Gastroesophageal sphincter (tissue), 4 donors: ENCODE data around the gene NAA80. TPM values are rescaled to one million over a fixed set of nuclear protein-coding genes. Genes with fewer than 3 reads are reported as not detected.
A peak's percentile ranks its signal among the peaks of the same experiment; 100 is the strongest.

Experiments
- ATAC-seq: fragments of 150-250 bp; one replicate; pipeline ENCODE4 v1.9.1; 2016; ENCODE audit warnings: mild to moderate bottlenecking, moderate library complexity
- H3K27ac ChIP-seq, 4 donors: fragments of 200-600 bp; sonication (generic) in 3 of 4; 1 replicate in 3 of 4; 2 replicates in 1 of 4; pipeline ENCODE4 v1.5.1; 2016 to 2019
- H3K27me3 ChIP-seq: fragments of 200-600 bp; sonication (generic); one replicate; pipeline ENCODE4 v1.5.1; 2019
- H3K36me3 ChIP-seq, 2 donors: fragments of 200-600 bp; sonication (generic); one replicate each; pipeline ENCODE4 v1.5.1; 2019; ENCODE audit warnings: control low read depth in 1 of 2
- H3K4me1 ChIP-seq, 3 donors: fragments of 200-600 bp; sonication (generic); 1 replicate in 2 of 3; 2 replicates in 1 of 3; pipeline ENCODE4 v1.5.1; 2016 to 2019; ENCODE audit warnings: control low read depth in 2 of 3
- H3K4me3 ChIP-seq, 2 donors: fragments of 200-600 bp; sonication (generic); one replicate each; pipeline ENCODE4 v1.5.1; 2019; ENCODE audit warnings: mild to moderate bottlenecking in 1 of 2, moderate library complexity in 1 of 2
- H3K9me3 ChIP-seq, 3 donors: fragments of 200-600 bp; sonication (generic); one replicate each; pipeline ENCODE4 v1.5.1; 2017 to 2019; ENCODE audit warnings: control low read depth in 2 of 3
- EP300 ChIP-seq: sonication (generic); formaldehyde crosslinking; IDR thresholded peaks from one replicate; pipeline ENCODE4 v1.6.1; 2017; ENCODE audit warnings: antibody characterized with exemption, mild to moderate bottlenecking
- POLR2A ChIP-seq, 2 donors: fragments of 450-650 bp; IDR thresholded peaks; one replicate each; pipeline ENCODE4 v1.6.1; 2017; ENCODE audit warnings: antibody characterized with exemption in 2 of 2, mild to moderate bottlenecking in 2 of 2, moderate library complexity in 1 of 2
- POLR2AphosphoS5 ChIP-seq: sonication (generic); formaldehyde crosslinking; IDR thresholded peaks from one replicate; pipeline ENCODE4 v1.6.1; 2017; ENCODE audit warnings: antibody characterized with exemption
- WGBS, 2 donors: methylation state at CpG; one replicate each; pipeline ENCODE4 v1.1.5; 2018; ENCODE audit warnings: low coverage in 1 of 2; 5-methylcytosine and 5-hydroxymethylcytosine counted together
- total RNA-seq, 4 donors: library from RNA; depleted of rRNA; stranded (reverse); fragments of >200 nt; gene quantifications; one replicate each; pipeline ENCODE4 v1.1.0, GENCODE V29; 2016
- TF ChIP-seq, protein P1 (sequence below), 4 experiments: fragments of 200-600 bp in 2 of 4; fragments of 450-650 bp in 2 of 4; sonication (generic) in 1 of 4; IDR thresholded peaks; one replicate each; pipeline ENCODE4 v1.5.1; 2017 to 2019; ENCODE audit warnings: antibody characterized with exemption in 4 of 4, mild to moderate bottlenecking in 2 of 4, moderate library complexity in 2 of 4

NAA80 gene
- total RNA-seq, 4 donors from 2014 or later, result 4.2 to 12.3 (median 7.9) TPM

DNA sequence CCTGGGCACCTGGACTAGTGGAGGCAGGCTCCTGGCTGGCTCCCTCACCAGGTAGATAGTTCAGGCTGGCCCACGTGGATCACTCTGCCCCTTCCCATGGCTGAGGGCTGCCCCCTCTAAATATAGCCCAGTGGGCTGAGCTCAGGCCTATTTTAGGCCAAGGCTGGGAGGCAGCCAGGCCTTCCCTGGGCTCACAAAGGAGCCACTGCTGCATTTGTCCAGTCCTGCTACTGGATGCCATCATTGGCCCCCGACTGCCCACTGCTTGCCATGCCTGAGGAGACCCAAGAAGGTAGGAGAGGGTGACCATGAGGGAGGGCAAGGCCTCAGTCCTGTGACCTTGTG lies 20.4 kb downstream of the NAA80 start, which contains the start of gene LSMEM2:
Gene LSMEM2 (plus strand): TSS at position 208 of the 345 bp plus-strand sequence. CDS start 27 bp downstream, at position 235.
- peaks cover 0 to 27% of the 10 kb centered on the region in 2 donors for H3K36me3 ChIP-seq
- peak within 1 kb of the TSS in 2 of 4 donors; percentile 18 to 38 for H3K27ac ChIP-seq
- no peaks in the 10 kb centered on the region for H3K9me3 ChIP-seq
- peaks cover 28% of the 10 kb centered on the region for H3K27me3 ChIP-seq
- no CpG with 5 or more reads among the region's 2 CpGs for WGBS, 2 donors
- peaks cover 0 to 36% (median 11%) of the 10 kb centered on the region in 3 donors for H3K4me1 ChIP-seq
- TF ChIP-seq, protein P1, sequence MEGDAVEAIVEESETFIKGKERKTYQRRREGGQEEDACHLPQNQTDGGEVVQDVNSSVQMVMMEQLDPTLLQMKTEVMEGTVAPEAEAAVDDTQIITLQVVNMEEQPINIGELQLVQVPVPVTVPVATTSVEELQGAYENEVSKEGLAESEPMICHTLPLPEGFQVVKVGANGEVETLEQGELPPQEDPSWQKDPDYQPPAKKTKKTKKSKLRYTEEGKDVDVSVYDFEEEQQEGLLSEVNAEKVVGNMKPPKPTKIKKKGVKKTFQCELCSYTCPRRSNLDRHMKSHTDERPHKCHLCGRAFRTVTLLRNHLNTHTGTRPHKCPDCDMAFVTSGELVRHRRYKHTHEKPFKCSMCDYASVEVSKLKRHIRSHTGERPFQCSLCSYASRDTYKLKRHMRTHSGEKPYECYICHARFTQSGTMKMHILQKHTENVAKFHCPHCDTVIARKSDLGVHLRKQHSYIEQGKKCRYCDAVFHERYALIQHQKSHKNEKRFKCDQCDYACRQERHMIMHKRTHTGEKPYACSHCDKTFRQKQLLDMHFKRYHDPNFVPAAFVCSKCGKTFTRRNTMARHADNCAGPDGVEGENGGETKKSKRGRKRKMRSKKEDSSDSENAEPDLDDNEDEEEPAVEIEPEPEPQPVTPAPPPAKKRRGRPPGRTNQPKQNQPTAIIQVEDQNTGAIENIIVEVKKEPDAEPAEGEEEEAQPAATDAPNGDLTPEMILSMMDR (IDR thresholded peaks at IDR 0.05), result no peak
- TF ChIP-seq EP300 (no peak), POLR2A (IDR thresholded peaks at IDR 0.05) (no peak), POLR2AphosphoS5 (no peak)
- peak; percentile 21 for ATAC-seq
- H3K4me3 ChIP-seq, result no peak within 1 kb of the TSS

DNA sequence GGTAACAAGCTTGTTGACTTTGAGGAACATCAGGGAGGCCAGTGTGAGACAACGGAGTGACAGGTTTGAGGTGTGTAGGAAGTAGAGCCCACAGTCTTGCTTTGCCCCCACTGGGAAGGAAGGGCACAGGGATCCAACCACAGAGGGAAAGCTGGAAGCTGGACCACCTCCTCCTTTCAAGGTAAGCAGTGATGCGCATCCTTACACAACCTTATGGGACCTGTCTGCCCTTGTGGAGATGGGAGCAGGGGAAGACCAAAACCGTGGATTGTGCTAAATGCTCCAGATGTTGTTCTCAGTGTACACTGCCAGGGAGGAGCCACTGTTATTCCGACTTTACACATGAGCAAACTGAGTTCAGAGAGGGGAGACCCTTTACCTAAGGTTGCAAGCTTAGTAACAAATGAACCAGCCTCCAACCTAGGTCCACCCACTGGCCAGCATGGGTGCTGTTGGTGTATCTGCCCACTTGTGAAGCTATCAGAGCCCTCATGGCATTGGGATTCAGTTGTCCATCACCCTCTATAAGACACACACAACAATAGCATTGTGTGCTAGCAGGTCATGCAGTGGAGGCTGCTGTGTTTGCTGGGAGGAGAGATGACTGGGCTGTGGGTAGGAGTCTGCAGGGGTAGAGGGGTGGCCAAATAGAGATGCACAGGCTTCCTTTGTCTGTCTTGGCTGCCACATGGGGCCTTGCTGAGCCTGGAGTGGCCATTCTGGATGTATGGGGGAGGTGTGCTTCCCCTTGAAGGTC lies 20.9 kb downstream of the NAA80 start:
- peaks cover 0 to 27% of the 10 kb centered on the region in 2 donors for H3K36me3 ChIP-seq

DNA sequence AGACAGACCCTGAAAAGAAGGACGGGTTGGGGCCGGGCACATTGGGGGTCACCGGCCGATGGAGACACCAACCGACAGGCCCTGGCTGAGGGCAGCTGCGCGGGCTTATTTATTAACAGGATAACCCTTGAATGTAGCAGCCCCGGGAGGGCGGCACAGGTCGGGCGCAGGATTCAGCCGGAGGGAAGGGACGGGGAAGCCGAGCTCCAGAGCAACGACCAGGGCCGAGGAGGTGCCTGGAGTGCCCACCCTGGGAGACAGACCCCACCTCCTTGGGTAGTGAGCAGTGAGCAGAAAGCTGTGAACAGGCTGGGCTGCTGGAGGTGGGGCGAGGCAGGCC lies 22.5 kb downstream of the NAA80 start:
- H3K4me1 ChIP-seq, result peaks cover 0 to 57% (median 19%) of the 10 kb centered on the region in 3 donors
- 72 to 78% methylated on average over 12 to 14 of the region's 17 CpGs for WGBS, 2 donors

More for the DNA sequence above, 20.9 kb downstream of the NAA80 start:
- no peak overlapping the region for H3K4me3 ChIP-seq
- ATAC-seq, result no peak
- H3K27ac ChIP-seq, result peak overlapping the region in 2 of 4 donors; percentile 18 to 38
- TF ChIP-seq POLR2A (IDR thresholded peaks at IDR 0.05), result no peak
- TF ChIP-seq POLR2AphosphoS5, result no peak
- TF ChIP-seq EP300, result no peak
- TF ChIP-seq, protein P1 (IDR thresholded peaks at IDR 0.05), result no peak
- 68 to 70% methylated on average over 2 to 3 of the region's 4 CpGs for WGBS, 2 donors
- no peaks in the 10 kb centered on the region for H3K9me3 ChIP-seq
- H3K27me3 ChIP-seq, result peaks cover 33% of the 10 kb centered on the region
- peaks cover 0 to 42% (median 16%) of the 10 kb centered on the region in 3 donors for H3K4me1 ChIP-seq

DNA sequence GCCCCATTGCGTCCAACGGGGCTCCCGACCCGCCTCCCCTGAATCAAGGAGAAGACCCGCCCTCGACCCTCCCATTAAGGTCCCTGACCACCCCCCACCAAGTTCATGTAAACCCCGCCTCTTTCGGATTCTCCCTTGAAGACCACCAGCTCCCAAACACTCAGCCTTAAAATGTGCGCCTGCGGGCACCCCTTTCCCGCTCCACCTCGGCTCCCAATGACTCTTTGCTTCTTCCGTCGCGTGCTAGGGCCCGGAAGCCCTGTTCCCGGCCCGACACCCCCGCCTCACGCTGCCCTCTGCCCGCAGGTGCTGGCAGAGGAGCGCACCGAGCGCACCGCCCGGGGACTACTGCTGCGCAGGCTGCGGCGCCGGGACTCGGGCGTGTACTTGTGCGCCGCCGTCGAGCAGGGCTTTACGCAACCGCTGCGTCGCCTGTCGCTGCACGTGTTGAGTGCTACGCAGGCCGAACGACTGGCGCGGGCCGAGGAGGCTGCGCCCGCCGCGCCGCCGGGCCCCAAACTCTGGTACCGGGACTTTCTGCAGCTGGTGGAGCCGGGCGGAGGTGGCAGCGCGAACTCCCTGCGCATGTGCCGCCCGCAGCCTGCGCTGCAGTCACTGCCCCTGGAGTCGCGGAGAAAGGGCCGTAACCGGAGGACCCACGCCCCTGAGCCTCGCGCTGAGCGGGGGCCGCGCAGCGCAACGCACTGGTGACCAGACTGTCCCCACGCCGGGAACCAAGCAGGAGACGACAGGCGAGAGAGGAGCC lies 23.0 kb downstream of the NAA80 start:
- WGBS, 2 donors, result 66 to 100% methylated on average over 1 to 14 of the region's 79 CpGs
- Histone ChIP-seq H3K9me3 (no peaks in the 10 kb centered on the region), H3K27me3 (peaks cover 33% of the 10 kb centered on the region), H3K4me1 (peaks cover 0 to 60% (median 19%) of the 10 kb centered on the region in 3 donors), H3K4me3 (no peak overlapping the region), H3K27ac (no peak overlapping the region), H3K36me3 (peaks cover 0 to 27% of the 10 kb centered on the region in 2 donors)
- ATAC-seq, result no peak
- TF ChIP-seq POLR2AphosphoS5 (no peak), EP300 (no peak), POLR2A (IDR thresholded peaks at IDR 0.05) (no peak)
- TF ChIP-seq, protein P1 (IDR thresholded peaks at IDR 0.05), result no peak

More for the DNA sequence above, 22.5 kb downstream of the NAA80 start:
- H3K4me3 ChIP-seq, result no peak overlapping the region
- ATAC-seq, result no peak
- no peak overlapping the region for H3K27ac ChIP-seq
- H3K9me3 ChIP-seq, result no peaks in the 10 kb centered on the region
- peaks cover 33% of the 10 kb centered on the region for H3K27me3 ChIP-seq
- TF ChIP-seq POLR2AphosphoS5 (no peak), POLR2A (IDR thresholded peaks at IDR 0.05) (no peak)
- TF ChIP-seq, protein P1 (IDR thresholded peaks at IDR 0.05), result no peak
- peaks cover 0 to 27% of the 10 kb centered on the region in 2 donors for H3K36me3 ChIP-seq
